GM12878 (cell line): Measurements from ENCODE around the gene ICE1. TPM values are rescaled to one million over a fixed set of nuclear protein-coding genes. Genes with fewer than 3 reads are reported as not detected.

Source experiments
- ATAC-seq: fragments of 200-7000 bp; cut with Tn5 transposase; 3 replicates; pipeline ENCODE4 v1.9.1; 2020; ENCODE audit warnings: mild to moderate bottlenecking, moderate library complexity
- BruUV-seq: library from RNA; stranded (reverse); fragments of 400-500 nt; replicated peaks from 2 replicates; lab custom pipeline; 2021; lab: Mats Ljungman, UMichigan
- CTCF ChIA-PET: fragments of 300-600 bp; sonication (Branson Sonifier 250); formaldehyde crosslinking; extraction: SDS; loops from one replicate; lab custom pipeline; 2021; ENCODE audit warnings: inconsistent platforms; lab: Yijun Ruan, JAX
- POLR2A ChIA-PET: fragments of 350-600 bp; formaldehyde crosslinking; extraction: SDS; loops from one replicate; lab custom pipeline; 2021; ENCODE audit warnings: inconsistent platforms; lab: Charles Lee
- RAD21 ChIA-PET: fragments of 300-600 bp; sonication (Branson Sonifier 250); formaldehyde crosslinking; loops from one replicate; lab custom pipeline; 2023; ENCODE audit warnings: antibody characterized with exemption; ENCODE audit not compliant: unreplicated experiment; lab: Charles Lee
- SMC1A ChIA-PET: fragments of 300-600 bp; sonication (Branson Sonifier 250); formaldehyde crosslinking; loops from one replicate; lab custom pipeline; 2023; ENCODE audit not compliant: unreplicated experiment, uncharacterized antibody; lab: Charles Lee
- DNase-seq: peaks from one replicate; pipeline ENCODE4 v3.0.0-alpha.2; 2011; ENCODE audit warnings: low read depth, low spot score
- FAIRE-seq: peaks from 3 replicates; lab custom pipeline; 2011; peaks lifted over from hg19 to GRCh38; lab: Jason Lieb, UNC
- H2AFZ ChIP-seq: 2 replicates; pipeline ENCODE4 v1.6.0; 2011; ENCODE audit warnings: low read depth, low read length, control low read depth; ENCODE audit not compliant: control insufficient read depth
- H3K27ac ChIP-seq: 2 replicates; pipeline ENCODE4 v1.5.1; 2011; ENCODE audit warnings: control low read depth; ENCODE audit not compliant: control insufficient read depth, insufficient read depth
- H3K27me3 ChIP-seq, 2 experiments: replicated peaks in 1 of 2; 2 replicates each; pipeline versions ENCODE4 v1.6.0 to v1.6.1; 2011; ENCODE audit warnings: low read length in 1 of 2; ENCODE audit not compliant: control insufficient read depth in 2 of 2, insufficient read depth in 2 of 2
- H3K36me3 ChIP-seq, 2 experiments: 2 replicates each; pipeline ENCODE4 v1.5.1; 2011; ENCODE audit warnings: low read length in 1 of 2; ENCODE audit not compliant: control insufficient read depth in 2 of 2, insufficient read depth in 2 of 2
- H3K4me1 ChIP-seq: 2 replicates; pipeline ENCODE4 v1.6.1; 2011; ENCODE audit warnings: mild to moderate bottlenecking, low read length, moderate library complexity, mixed read lengths; ENCODE audit not compliant: control insufficient read depth, insufficient read depth
- H3K4me2 ChIP-seq: 2 replicates; pipeline ENCODE4 v1.6.0; 2011; ENCODE audit warnings: control low read depth; ENCODE audit not compliant: control insufficient read depth, insufficient read depth
- H3K4me3 ChIP-seq: fragments of 200-600 bp; sonication (generic); 2 replicates; pipeline ENCODE4 v1.5.1; 2016
- H3K79me2 ChIP-seq: 2 replicates; pipeline ENCODE4 v1.6.0; 2011; ENCODE audit warnings: low read length; ENCODE audit not compliant: control insufficient read depth, insufficient read depth
- H3K9ac ChIP-seq: 2 replicates; pipeline ENCODE4 v1.8.0; 2011; ENCODE audit warnings: low read length, control low read depth, mixed read lengths; ENCODE audit not compliant: control insufficient read depth, insufficient read depth
- H3K9me3 ChIP-seq: replicated peaks from 3 replicates; pipeline ENCODE4 v1.5.1; 2011; ENCODE audit warnings: mild to moderate bottlenecking, low read length; ENCODE audit not compliant: control insufficient read depth, insufficient read depth
- H4K20me1 ChIP-seq: 2 replicates; pipeline ENCODE4 v1.6.0; 2011; ENCODE audit not compliant: control insufficient read depth, insufficient read depth
- ASH2L ChIP-seq: fragments of 300-600, 200-600 bp; sonication (generic); IDR thresholded peaks from 2 replicates; pipeline ENCODE4 v1.6.1; 2017; ENCODE audit warnings: low read depth, mild to moderate bottlenecking, borderline replicate concordance
- BACH1 ChIP-seq: fragments of 450-650 bp; IDR thresholded peaks from 2 replicates; pipeline ENCODE4 v1.6.1; 2017; ENCODE audit warnings: mild to moderate bottlenecking, borderline replicate concordance
- BCL11A ChIP-seq: IDR thresholded peaks from 2 replicates; pipeline ENCODE4 v1.6.1; 2011; ENCODE audit warnings: low read depth, low read length
- CTCF ChIP-seq, 3 experiments: IDR thresholded peaks in 2 of 3; conservative IDR thresholded peaks in 1 of 3; 2 replicates each; pipeline ENCODE4 v1.5.1; 2011; ENCODE audit warnings: low read depth in 3 of 3, low read length in 3 of 3, mild to moderate bottlenecking in 3 of 3, control low read depth in 2 of 3, moderate library complexity in 2 of 3, inconsistent platforms in 1 of 3, mixed read lengths in 1 of 3; ENCODE audit not compliant: control insufficient read depth in 2 of 3, insufficient read depth in 1 of 3; ENCODE audit errors: extremely low read depth in 1 of 3
- ESRRA ChIP-seq: IDR thresholded peaks from 2 replicates; pipeline ENCODE4 v1.6.1; 2012; ENCODE audit warnings: mild to moderate bottlenecking, low read length, improper control_type of control experiment
- FOS ChIP-seq: IDR thresholded peaks from 3 replicates; pipeline ENCODE4 v1.6.1; 2011; ENCODE audit warnings: borderline replicate concordance; ENCODE audit not compliant: insufficient read length; ENCODE audit errors: extremely low read depth
- FOXM1 ChIP-seq: IDR thresholded peaks from 2 replicates; pipeline ENCODE4 v1.6.1; 2012; ENCODE audit warnings: low read depth, mild to moderate bottlenecking, inconsistent platforms, low read length, moderate library complexity
- HDAC2 ChIP-seq: fragments of 200-600 bp; sonication (generic); IDR thresholded peaks from 2 replicates; pipeline ENCODE4 v1.6.1; 2017
- JUNB ChIP-seq: IDR thresholded peaks from 2 replicates; pipeline ENCODE4 v1.6.1; 2016; ENCODE audit warnings: antibody characterized with exemption, mild to moderate bottlenecking
- NFXL1 ChIP-seq: fragments of 450-650 bp; IDR thresholded peaks from 2 replicates; pipeline ENCODE4 v1.6.1; 2017; ENCODE audit warnings: antibody characterized with exemption, mild to moderate bottlenecking, borderline replicate concordance
- RAD21 ChIP-seq: IDR thresholded peaks from 2 replicates; pipeline ENCODE4 v1.6.1; 2011; ENCODE audit warnings: mild to moderate bottlenecking, low read depth, low read length, moderate library complexity; ENCODE audit not compliant: insufficient read depth
- RAD51 ChIP-seq: fragments of 450-650 bp; IDR thresholded peaks from 2 replicates; pipeline ENCODE4 v1.6.1; 2016; ENCODE audit warnings: moderate library complexity, mild to moderate bottlenecking, inconsistent platforms
- RELB ChIP-seq: fragments of 450-650 bp; IDR thresholded peaks from 2 replicates; pipeline ENCODE4 v1.6.1; 2017; ENCODE audit warnings: low read depth, mild to moderate bottlenecking, moderate library complexity
- SMC3 ChIP-seq: IDR thresholded peaks from 2 replicates; pipeline ENCODE4 v1.6.1; 2011; ENCODE audit warnings: low read length, improper control_type of control experiment, borderline replicate concordance
- TCF7 ChIP-seq: IDR thresholded peaks from 2 replicates; pipeline ENCODE4 v1.6.1; 2014; ENCODE audit warnings: antibody characterized with exemption, borderline replicate concordance
- USF1 ChIP-seq: IDR thresholded peaks from 2 replicates; pipeline ENCODE4 v1.6.1; 2011; ENCODE audit warnings: borderline replicate concordance, low read depth, mild to moderate bottlenecking, moderate library complexity, mixed read lengths, low read length; ENCODE audit not compliant: insufficient read depth; ENCODE audit errors: extremely low read length
- YY1 ChIP-seq: IDR thresholded peaks from 2 replicates; pipeline ENCODE4 v1.6.1; 2011; ENCODE audit warnings: low read depth, mild to moderate bottlenecking, low read length
- ZNF622 ChIP-seq: fragments of 450-650 bp; IDR thresholded peaks from 2 replicates; pipeline ENCODE4 v1.6.1; 2017; ENCODE audit warnings: mild to moderate bottlenecking, inconsistent platforms
- WGBS: methylation state at CpG from one replicate; pipeline ENCODE4 v1.1.6; 2016; ENCODE audit warnings: low lambda C conversion rate; ENCODE audit not compliant: insufficient replicate concordance, insufficient coverage; ENCODE audit errors: missing lambda C conversion rate; 5-methylcytosine and 5-hydroxymethylcytosine counted together
- in situ Hi-C: fragments of 300-500 bp; cut with MboI; formaldehyde crosslinking; loops from 9 replicates; pipeline ENCODE4 v1.14.3; 2018; ENCODE audit warnings: mixed read lengths
- intact Hi-C: fragments of 100-400 bp; cut with micrococcal nuclease; formaldehyde crosslinking; loops from one replicate; pipeline ENCODE4 v1.14.2; 2022; ENCODE audit not compliant: unreplicated experiment
- polyA plus RNA-seq, 11 experiments: library from polyadenylated mRNA; depleted of rRNA in 4 of 11; unstranded in 6 of 11; stranded (reverse) in 5 of 11; fragments of >200 nt; fragmentation: Nextera tagmentation in 4 of 11; fragmentation: Illumina TruSeq in 1 of 11; extraction: Ambion mirVana in 4 of 11; extraction: Trizol in 1 of 11; gene quantifications; 1 replicate in 1 of 11; 2 replicates in 10 of 11; pipeline versions ENCODE4 v1.2.1 to v1.2.3, GENCODE V29; 2011 to 2016; ENCODE audit warnings: inconsistent platforms in 2 of 11, missing spikeins in 2 of 11, low read depth in 1 of 11
- total RNA-seq, 4 experiments: library from RNA; depleted of rRNA in 3 of 4; stranded (reverse); fragments of >200 nt in 3 of 4; fragmentation: Illumina TruSeq in 1 of 4; extraction: Trizol in 1 of 4; gene quantifications; 2 replicates each; pipeline versions ENCODE4 v1.2.1 to v1.2.3, GENCODE V29; 2013 to 2021
- TF ChIP-seq, protein P1 (sequence below): IDR thresholded peaks from 2 replicates; pipeline ENCODE4 v1.6.1; 2011; ENCODE audit warnings: low read depth, low read length, improper control_type of control experiment, borderline replicate concordance

ICE1 gene
- total and polyA plus RNA-seq, 10 of the 15 experiments (the other 5 are each of a cell fraction or from before 2014, with no cell fraction given): 3.8 to 31.4 (median 18.9) TPM

DNA sequence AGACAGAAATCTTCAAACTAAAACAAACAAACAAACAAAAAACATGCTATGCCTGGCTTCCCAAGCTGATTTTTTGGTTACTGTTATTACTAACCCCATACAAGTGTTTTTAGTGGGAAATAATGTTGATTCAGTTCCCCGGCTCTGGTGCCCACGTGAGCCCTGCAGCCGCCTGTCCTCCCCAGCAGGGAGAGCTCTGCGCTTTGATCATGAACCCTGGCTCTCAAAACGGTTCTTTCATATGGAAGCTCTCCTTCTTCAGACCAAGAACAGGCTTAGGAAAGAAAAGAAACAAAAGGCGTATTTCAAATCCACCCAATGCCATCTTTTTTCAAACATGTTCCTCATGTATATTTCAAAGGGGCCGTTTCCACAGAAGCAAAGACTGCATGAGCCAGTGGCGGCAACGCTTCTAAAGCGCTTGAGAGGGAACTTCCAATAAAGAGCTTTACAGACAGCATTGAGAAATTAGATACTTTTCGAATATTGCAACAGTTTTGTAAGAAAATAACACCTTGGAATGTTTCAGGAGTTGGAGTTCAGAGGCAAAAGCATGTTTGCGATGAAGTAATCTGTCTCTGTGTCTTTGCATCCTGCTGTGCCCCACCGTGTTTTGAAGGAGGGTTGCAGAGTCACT, 74.8 kb downstream of the ICE1 start:
- no peak for FAIRE-seq
- SMC1A ChIA-PET: interaction anchor here (1.0 to 2.5 kb wide), 8 partner anchors 194 to 1080 kb away, joined by 3 to 19 read pairs (median 4); no protein-coding TSS in a partner anchor
- H3K27ac ChIP-seq: no peak overlapping the region
- intact Hi-C loops: loop anchor here (1.0 to 10.0 kb wide), 6 partner anchors 258 to 1248 kb away; no protein-coding TSS in a partner anchor
- no peak overlapping the region for H2AFZ ChIP-seq
- no peaks in the 10 kb centered on the region for H3K9me3 ChIP-seq
- H3K4me2 ChIP-seq: no peak overlapping the region
- H3K27me3 ChIP-seq: no peaks in the 10 kb centered on the region
- no peaks in the 10 kb centered on the region; the same call in 1 of the 2 replicates for H3K4me1 ChIP-seq
- no peaks in the 10 kb centered on the region for H3K79me2 ChIP-seq
- DNase-seq: no peak
- H3K9ac ChIP-seq: no peak overlapping the region
- H3K4me3 ChIP-seq: no peak overlapping the region
- peak; percentile 64 for ATAC-seq
- H3K36me3 ChIP-seq: no peaks in the 10 kb centered on the region
- CTCF ChIA-PET: interaction anchor here (0.6 to 2.5 kb wide), 27 partner anchors 10 to 1212 kb away, joined by 3 to 27 read pairs (median 4); no protein-coding TSS in a partner anchor
- 36% methylated on average over 13 of the region's 13 CpGs for WGBS
- in situ Hi-C loops: loop anchor here (25.0 kb wide), 1 partner anchor 1090 kb away; no protein-coding TSS in a partner anchor
- RAD21 ChIA-PET: interaction anchor here (0.6 to 1.4 kb wide), 8 partner anchors 10 to 1248 kb away, joined by 3 to 4 read pairs (median 3); no protein-coding TSS in a partner anchor
- POLR2A ChIA-PET: no interaction called here
- BruUV-seq: no TSS peak
- no peaks in the 10 kb centered on the region for H4K20me1 ChIP-seq
- TF ChIP-seq, protein P1, sequence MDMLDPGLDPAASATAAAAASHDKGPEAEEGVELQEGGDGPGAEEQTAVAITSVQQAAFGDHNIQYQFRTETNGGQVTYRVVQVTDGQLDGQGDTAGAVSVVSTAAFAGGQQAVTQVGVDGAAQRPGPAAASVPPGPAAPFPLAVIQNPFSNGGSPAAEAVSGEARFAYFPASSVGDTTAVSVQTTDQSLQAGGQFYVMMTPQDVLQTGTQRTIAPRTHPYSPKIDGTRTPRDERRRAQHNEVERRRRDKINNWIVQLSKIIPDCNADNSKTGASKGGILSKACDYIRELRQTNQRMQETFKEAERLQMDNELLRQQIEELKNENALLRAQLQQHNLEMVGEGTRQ: peak; percentile 24; the same call in 1 of the 2 replicates
- TF ChIP-seq USF1: peak; percentile 52
- no peak for TF ChIP-seq JUNB
- TF ChIP-seq FOS: no peak
- no peak for TF ChIP-seq BACH1
- TF ChIP-seq RELB: no peak
- no peak for TF ChIP-seq NFXL1
- no peak for TF ChIP-seq TCF7
- TF ChIP-seq ASH2L: no peak
- TF ChIP-seq ZNF622: no peak
- peak; percentile 87 for TF ChIP-seq RAD21
- no peak for TF ChIP-seq HDAC2
- TF ChIP-seq YY1: 0 out of 2 replicates have a peak, but pooled peaks have one; percentile 20
- TF ChIP-seq ESRRA: no peak
- no peak for TF ChIP-seq FOXM1
- no peak for TF ChIP-seq BCL11A
- TF ChIP-seq RAD51: peak; percentile 58; the same call in 1 of the 2 replicates
- TF ChIP-seq SMC3: peak; percentile 76
- TF ChIP-seq CTCF (IDR thresholded peaks at IDR 0.05 in 2 of 3, conservative IDR thresholded peaks at IDR 0.05 in 1 of 3; ENCODE audit: control insufficient read depth in 2 of 3, extremely low read depth in 1 of 3, insufficient read depth in 1 of 3, low read depth in 3 of 3, low read length in 3 of 3): peak; percentile 69 to 82 (median 71)
